ENCODE measurements around the gene CACNA1C. TPM values are rescaled to one million over a fixed set of nuclear protein-coding genes. Genes with fewer than 3 reads are reported as not detected.

The CACNA1C gene
- total RNA-seq, 1 experiment from 2014 or later: 1.1 TPM

DNA sequence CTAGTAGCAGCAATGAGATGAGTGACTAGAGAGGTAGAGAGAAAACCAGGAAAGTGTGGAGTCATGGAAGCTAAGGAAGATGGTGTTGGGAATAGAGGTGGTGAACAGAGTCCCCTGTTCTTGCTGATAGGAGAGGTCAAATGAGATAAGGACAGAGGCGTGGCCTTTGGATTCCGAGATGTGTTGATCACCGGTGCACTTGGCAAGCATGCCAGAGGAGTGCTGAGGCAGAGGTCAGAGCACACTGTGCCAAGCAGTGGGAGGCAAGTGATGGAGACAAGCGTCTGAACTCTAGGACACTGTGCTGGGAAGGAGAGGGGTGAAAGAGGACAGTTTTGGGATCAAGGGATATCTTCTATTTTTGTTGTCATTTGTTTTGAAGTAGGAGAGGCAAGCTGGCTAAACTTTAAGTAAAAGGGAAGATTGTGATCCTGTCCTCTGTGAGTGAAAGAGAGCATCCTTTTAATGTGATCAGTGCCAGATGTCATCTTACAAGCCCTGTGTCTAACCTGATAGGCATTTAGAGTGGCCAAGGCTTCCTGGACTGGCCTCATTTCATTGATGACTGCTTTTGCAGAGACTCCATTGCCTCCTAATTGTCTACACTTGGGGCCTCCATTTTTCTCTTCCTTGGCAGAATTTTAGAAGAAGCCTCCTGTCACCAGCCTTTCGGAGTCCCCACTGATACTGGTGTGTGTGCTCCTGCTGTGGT lies 336.4 kb downstream of the CACNA1C start:
- H3K4me2 ChIP-seq (ENCODE audit: insufficient read depth, insufficient read length, low read length): no peak overlapping the region
- no CpG with 5 or more reads among the region's 5 CpGs for WGBS (ENCODE audit: extremely low coverage, insufficient read length, low lambda C conversion rate)

More for the DNA sequence above, 336.4 kb downstream of the CACNA1C start:
- peak; percentile 17 for DNase-seq
- H3K27ac ChIP-seq (ENCODE audit: insufficient read length, low read depth, low read length): no peak overlapping the region
- no peak overlapping the region for H2BK12ac ChIP-seq (ENCODE audit: insufficient read length, low read depth, low read length)
- no peak overlapping the region for H2BK15ac ChIP-seq (ENCODE audit: low read depth, low read length)
- H3K27me3 Mint-ChIP-seq (ENCODE audit: low read depth): no peaks in the 10 kb centered on the region; the same call in 1 of the 2 replicates
- no peak overlapping the region for H4K8ac ChIP-seq (replicated peaks; ENCODE audit: insufficient read length, low read depth, low read length)
- no peak overlapping the region for H2AFZ ChIP-seq (ENCODE audit: low read length)
- no peaks in the 10 kb centered on the region for H3K79me2 ChIP-seq (ENCODE audit: insufficient read depth, low read length)
- TF ChIP-seq, protein P1, sequence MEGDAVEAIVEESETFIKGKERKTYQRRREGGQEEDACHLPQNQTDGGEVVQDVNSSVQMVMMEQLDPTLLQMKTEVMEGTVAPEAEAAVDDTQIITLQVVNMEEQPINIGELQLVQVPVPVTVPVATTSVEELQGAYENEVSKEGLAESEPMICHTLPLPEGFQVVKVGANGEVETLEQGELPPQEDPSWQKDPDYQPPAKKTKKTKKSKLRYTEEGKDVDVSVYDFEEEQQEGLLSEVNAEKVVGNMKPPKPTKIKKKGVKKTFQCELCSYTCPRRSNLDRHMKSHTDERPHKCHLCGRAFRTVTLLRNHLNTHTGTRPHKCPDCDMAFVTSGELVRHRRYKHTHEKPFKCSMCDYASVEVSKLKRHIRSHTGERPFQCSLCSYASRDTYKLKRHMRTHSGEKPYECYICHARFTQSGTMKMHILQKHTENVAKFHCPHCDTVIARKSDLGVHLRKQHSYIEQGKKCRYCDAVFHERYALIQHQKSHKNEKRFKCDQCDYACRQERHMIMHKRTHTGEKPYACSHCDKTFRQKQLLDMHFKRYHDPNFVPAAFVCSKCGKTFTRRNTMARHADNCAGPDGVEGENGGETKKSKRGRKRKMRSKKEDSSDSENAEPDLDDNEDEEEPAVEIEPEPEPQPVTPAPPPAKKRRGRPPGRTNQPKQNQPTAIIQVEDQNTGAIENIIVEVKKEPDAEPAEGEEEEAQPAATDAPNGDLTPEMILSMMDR (conservative IDR thresholded peaks at IDR 0.05): no peak
- H3K18ac ChIP-seq (ENCODE audit: insufficient read length, low read depth, low read length): no peak overlapping the region
- H3K27me3 ChIP-seq (ENCODE audit: insufficient read depth, low read length): no peaks in the 10 kb centered on the region
- peaks cover 2 to 4% of the 10 kb centered on the region in 2 experiments for H3K4me1 Mint-ChIP-seq
- no peaks in the 10 kb centered on the region for H3K4me1 ChIP-seq (ENCODE audit: insufficient read depth, low read length)
- no peak overlapping the region for H3K23ac ChIP-seq (ENCODE audit: insufficient read length, low read depth, low read length)
- no peaks in the 10 kb centered on the region for H4K20me1 ChIP-seq (ENCODE audit: control insufficient read depth, insufficient read depth, insufficient read length)
- H3K36me3 Mint-ChIP-seq (ENCODE audit: insufficient read depth in 1 of 3, low read depth in 3 of 3): no peaks in the 10 kb centered on the region
- no peak overlapping the region for H2BK20ac ChIP-seq (ENCODE audit: low read depth, low read length, poor library complexity, severe bottlenecking)
- no peaks in the 10 kb centered on the region for H3K9me3 ChIP-seq (ENCODE audit: control insufficient read depth, low read depth, low read length)
- no peak overlapping the region for H4K5ac ChIP-seq (ENCODE audit: insufficient read length, low read depth, low read length)
- no peak overlapping the region for H2AK5ac ChIP-seq (ENCODE audit: insufficient read length, low read length)
- no peak overlapping the region for H3K14ac ChIP-seq (ENCODE audit: insufficient read depth, low read length)
- no peak overlapping the region for H3K9ac ChIP-seq (ENCODE audit: extremely low read depth, insufficient read length, low read length)
- H3K9me3 Mint-ChIP-seq: no peaks in the 10 kb centered on the region
- no peak overlapping the region for H3T11ph ChIP-seq (ENCODE audit: low read length)
- H3K79me1 ChIP-seq (ENCODE audit: insufficient read depth, low read depth, low read length, poor library complexity, severe bottlenecking): no peaks in the 10 kb centered on the region
- no peak overlapping the region for H2BK120ac ChIP-seq (ENCODE audit: low read depth, low read length, poor library complexity, severe bottlenecking)
- no peak overlapping the region for H3K27ac Mint-ChIP-seq
- H2BK5ac ChIP-seq (ENCODE audit: insufficient read length, low read length): no peak overlapping the region
- no peaks in the 10 kb centered on the region for H3K23me2 ChIP-seq (ENCODE audit: insufficient read length, low read depth, low read length, poor library complexity, severe bottlenecking)
- no peak overlapping the region for H3K4me3 Mint-ChIP-seq
- no peak overlapping the region for H3K4ac ChIP-seq (ENCODE audit: low read depth, low read length)
- no peak overlapping the region for H3K56ac ChIP-seq (ENCODE audit: insufficient read length, low read depth, low read length)
- no peak overlapping the region for H4K91ac ChIP-seq (ENCODE audit: insufficient read length, low read depth, low read length)

All from H9 (cell line).